Stimulated activated CD4-positive, alpha-beta T cell treated with anti-CD3 and anti-CD28 coated beads, Interleukin-12 subunit alpha, Interleukin-12 subunit beta, amount 100 ng/mL, for 24 hours (primary cell): ENCODE data around the gene CELA2B.

ENCODE experiments used
- DNase-seq, 2 experiments: peaks; one replicate each; pipeline ENCODE4 v3.0.0-alpha.2; 2020; ENCODE audit warnings: low read depth in 2 of 2

CELA2B gene

DNA sequence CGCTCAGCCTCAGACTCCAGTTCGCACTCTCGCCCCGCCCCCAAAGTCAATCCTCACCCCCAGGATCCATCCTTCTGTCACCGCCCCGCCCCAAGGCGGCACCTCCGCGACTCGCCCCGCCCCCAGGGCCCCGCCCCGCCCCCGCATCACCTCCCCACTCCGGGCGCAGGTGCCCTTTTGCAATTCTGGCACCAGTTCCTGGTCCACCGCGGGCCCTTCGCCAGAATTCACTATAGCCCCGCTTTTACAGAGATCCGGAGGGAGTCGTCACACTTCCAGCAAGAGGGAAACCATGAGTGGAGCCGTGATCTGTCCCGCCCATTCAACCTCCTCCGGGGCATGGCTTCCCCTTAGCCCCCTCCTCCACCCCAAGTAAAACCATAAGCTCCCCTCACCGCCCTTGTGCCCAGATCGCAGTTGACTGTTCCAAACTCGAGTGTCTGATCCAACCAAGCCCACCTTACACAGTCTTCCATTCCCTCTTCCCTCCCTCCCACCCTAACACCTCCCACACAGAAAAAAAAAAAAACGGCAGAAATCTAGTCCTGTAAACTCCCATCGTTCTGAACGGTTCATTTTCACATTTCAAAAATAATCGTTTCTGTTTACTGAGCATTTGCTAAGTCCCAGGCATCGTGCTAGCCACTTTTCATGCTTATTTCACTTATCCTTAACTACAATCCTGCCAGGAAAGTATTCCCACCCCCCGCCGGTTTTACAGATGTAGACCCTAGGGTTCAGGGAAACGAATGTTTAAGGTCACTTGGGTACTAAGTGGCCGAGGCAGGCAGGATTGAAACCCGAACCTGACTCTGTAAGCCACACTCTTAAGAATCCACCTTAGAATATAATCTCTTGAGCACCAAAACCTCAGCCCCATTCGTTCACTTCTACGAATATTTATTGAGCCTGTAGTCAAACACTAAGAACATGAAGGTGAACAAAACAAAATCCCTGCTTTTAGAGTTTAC is 49.4 kb downstream of the CELA2B start:
- DNase-seq = no peak

DNA sequence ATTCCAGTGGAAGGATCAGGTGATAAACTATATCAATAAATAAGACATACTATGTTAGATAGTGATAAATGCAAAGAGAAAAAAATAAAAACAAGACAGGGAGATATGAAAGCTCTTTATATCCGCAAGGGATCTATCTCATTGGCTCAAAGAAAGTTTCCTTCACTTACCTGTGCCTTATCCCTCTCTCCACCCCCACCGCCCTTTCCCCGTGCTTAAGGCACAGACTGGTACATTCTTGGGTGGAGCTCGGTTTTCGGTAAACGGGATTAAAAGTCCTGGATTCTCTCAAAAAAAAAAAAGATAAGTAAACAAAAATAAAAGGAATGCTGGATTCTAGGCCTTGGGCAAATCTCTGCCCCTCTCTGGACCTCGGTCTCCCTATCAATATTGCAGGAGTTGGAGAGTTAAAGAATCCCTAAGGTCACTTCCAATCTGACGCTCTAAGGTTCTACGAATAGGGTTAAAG is 50.2 kb downstream of the CELA2B start:
- no peak for DNase-seq

DNA sequence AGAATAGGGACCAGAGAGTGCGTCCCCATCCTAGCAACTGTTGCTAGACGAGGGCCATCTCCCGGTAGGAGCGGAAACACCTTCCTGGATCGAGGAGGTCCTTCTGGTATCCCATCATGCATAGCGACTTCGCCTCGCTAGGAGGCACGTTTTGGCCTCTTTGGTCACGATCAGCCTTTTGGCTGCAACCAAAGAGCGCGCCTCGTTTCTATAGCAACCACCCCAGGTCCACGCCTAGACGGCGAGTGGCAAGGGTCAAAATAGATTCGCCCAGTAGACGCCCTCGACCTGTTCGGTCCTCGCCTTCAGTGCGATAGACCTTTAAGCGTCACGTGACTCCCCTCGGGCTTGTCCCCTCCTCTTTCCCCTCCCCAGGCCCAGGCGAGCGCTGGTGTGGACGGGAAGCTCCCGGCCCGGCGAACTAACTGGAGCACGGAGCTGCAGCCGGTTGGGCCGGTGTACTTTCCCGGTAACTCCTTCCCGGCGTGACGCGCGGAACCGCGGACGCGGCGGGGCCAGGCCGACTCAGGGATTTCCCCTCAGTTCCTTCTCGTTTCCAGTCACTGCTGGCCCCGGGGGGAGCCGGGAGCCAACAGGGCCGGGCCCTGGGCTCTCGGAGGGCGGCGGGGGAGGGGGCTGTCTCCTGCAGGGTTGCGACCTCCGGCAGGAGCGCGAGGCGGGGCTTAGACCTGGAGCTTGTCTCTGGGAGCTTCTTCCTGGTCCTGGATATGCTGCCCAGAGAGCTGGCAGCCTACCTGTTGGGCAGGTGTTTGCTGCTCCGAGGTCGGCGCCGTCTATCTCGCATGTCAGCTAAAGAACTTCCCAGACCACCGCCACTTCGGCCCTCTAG is 50.8 kb downstream of the CELA2B start, which contains the start of gene DNAJC16:
TSS of gene DNAJC16 (plus strand) at position 359 of the 850 bp plus-strand sequence. CDS start 2,258 bp downstream, outside the sequence.
- peak; percentile 93 to 96 for DNase-seq

DNA sequence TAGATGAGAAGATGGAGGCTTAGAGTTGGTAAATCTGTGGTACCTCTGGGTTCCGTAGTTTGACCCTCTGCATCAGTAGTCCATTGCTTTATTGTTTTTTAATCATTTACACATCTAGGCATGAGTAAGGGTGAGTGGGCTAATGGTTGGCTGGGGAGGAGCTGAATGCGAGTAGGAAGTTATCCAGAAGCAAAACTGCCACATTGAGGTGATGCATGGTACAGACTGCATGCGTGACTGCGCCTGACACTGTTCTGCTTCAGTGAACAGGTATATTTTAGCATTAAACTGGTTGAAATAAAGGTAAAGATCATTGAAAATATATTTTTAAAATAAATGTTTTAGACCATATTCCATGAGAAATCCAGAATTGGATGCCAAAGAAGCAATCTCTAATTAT is 55.1 kb downstream of the CELA2B start:
- no peak for DNase-seq

DNA sequence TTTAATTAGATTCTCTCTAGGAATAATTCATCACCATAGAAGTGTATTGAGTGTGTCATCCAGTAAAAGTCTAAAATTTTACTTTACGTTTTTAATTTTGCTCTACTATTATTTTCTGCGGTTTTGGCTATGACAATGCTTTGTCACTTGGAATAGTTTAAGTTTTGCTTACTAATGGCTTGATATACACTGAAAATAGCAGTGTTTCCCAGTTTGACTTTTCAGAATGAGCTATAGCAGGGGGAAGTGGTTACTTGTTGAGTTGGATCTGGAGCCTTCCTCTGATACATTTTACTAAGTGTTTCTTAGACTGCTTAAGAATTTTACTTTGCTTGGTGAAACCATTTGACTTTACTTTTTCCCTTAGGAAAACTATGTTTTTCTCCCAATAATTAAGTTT is 55.8 kb downstream of the CELA2B start:
- DNase-seq = no peak

DNA sequence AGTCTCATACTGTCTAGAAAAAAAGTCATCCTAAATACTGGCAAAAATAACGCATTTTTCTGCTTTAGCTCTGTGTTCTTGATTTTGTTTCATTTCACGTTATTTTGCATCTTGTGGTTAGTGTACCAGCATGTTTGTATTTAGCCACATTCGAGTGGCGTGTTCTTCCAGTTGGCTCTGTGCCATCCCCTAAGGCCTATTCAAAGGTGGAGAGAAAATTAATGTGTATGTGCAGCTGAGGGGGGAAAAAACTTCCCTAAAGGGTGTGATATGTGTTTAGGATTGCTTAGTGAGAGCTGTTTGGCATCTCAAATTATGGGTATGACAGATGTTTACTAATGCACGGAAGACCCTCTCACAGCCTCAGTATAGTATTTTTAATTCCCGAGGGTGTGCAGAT is 62.9 kb downstream of the CELA2B start:
- no peak for DNase-seq

DNA sequence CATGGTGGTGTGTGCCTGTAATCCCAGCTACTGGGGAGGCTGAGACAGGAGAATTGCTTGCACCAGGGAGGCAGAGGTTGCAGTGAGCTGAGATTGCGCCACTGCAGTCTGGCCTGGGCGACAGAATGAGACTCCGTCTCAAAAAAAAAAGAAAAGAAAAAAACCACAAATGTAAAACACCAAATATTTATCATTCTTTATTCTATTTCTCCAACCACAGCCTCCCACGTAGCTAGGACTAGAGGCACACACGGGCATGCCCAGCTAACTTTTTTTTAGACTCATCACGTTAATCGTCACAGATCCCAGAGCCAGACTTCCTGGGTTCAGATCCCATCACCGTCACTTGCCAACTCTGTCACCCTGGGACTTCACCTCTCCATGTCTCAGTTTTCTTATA is 64.3 kb downstream of the CELA2B start:
- no peak for DNase-seq
